GM19351 (cell line): ENCODE results near the gene RP2.
A peak's percentile ranks its signal among the peaks of the same experiment; 100 is the strongest.

Experiments used
- ATAC-seq: cut with Tn5 transposase; IDR thresholded peaks from one replicate; pipeline ENCODE4 v1.9.1; 2021; ENCODE audit warnings: mild to moderate bottlenecking, moderate library complexity; ENCODE audit not compliant: unreplicated experiment

The RP2 gene

GRCh38 chrX:46836701-46837557, at the start of gene RP2:
TSS of gene RP2 (plus strand) at chrX:46837043. CDS start at chrX:46837101, 58 bp downstream.
- peak; percentile 88 for ATAC-seq

DNA sequence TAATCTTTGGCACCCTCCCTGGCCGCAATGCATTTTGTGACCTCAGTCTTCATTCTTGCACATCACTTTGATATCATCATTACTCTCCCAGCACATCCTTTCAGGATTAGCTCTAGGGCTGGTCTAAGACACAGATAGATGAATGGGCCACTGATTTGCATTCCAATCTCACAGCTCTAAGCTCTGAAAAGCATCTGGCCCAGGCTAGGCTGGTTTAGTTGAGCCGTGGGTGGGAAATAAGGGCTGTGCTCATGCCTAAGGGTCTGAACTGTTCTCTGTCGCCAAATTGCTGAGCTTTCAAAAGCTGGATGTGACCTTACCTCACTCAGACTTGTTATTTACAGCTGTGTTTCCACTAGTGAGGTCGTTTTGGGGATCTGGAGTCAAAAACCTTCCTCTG, 47.9 kb upstream of the RP2 start:
- no peak for ATAC-seq

- ATAC-seq, result peak; percentile 61
These were observed 44.7 kb upstream of the RP2 start for GRCh38 chrX:46791927-46792809.

- no peak for ATAC-seq
These were observed 44.0 kb upstream of the RP2 start for GRCh38 chrX:46792810-46793188.

- no peak for ATAC-seq
These were observed 43.3 kb upstream of the RP2 start for GRCh38 chrX:46793386-46794143.

DNA sequence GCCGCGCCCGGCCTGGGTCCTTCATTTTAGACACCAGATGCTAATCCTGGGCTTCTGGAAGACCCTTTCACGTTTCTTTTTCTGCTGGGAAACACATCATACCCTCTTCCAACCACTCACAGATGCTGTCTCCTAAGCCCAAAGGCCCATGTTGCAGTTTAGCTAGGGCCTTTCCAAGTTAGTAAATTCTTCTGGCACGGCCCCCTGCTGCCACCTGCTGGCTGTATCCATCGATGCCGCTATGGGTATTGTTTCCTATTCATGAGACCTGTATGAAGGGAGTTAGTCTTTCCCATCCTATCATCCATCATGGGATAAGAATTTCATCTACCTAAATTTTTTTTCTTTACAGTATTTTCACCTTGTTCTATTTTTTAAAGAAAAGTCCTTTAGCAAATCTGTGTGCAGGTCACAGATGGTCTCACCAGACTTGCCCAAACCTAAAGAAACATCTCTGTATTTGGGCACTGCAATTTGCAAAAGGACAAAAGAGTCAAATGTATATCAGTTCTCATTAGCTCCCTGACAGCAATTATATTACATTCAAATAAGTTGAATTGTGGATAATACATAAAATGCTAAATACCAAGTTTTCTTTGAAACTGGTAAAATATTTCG, 40.2 kb upstream of the RP2 start:
- ATAC-seq, result peak; percentile 65

DNA sequence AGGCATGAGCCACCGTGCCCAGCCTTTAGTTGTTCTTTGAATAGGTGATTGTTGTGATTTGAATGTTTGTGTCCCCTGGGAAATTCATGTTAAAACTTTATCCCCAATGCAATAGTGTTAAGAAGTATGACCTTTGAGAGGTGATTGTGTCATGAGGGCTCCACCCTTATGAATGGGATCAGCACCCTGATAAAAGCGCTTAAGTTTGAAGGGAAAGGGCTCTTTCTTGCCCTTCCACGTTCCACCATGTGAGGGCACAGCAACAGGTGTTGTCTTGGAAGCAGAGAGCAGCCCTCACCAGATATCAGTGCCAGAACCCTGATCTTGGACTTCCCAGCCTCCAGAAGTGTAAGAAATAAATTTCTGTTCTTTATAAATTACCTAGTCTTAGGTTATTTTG, 33.7 kb upstream of the RP2 start:
- ATAC-seq, result no peak

DNA sequence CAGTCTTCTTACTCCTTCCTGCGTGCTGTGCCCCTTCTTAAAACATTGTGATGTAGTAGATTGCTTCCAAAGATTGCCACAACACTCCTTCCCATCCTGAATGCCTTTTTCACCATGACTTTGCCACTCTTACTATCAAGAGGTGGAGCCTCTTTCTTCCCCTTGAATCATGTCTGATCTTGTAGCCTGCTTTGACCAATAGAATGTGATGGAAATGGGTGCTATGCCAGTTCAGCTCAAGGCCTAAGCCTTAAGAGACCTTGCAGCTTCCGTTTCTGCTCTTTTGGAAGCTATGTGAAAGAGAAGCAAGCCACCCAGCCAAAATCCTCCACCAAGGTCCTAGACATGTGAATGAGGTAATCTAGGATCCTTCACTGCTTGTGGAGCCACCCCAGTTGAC, 31.6 kb upstream of the RP2 start:
- no peak for ATAC-seq

DNA sequence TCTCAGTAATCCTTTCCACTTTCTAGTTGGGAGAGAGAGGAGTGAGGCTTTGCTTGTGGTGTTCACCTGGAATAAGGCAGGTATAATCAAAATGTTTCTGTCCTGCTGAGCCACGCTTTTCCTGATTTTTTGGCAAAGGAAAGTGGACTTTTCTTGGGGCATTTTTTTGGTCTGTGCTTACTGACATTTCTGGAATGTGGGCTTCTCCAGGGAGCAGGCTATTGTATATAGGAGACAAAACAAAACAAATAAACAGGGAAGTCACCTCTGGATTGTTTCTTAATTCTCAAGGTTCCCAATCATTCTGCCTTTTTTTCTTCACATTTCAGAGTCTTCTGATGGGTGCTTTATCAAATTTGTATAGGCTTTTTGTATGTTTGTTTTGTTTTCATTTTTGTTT, 25.7 kb upstream of the RP2 start:
- no peak for ATAC-seq

- no peak for ATAC-seq
These were observed 24.4 kb upstream of the RP2 start for GRCh38 chrX:46812445-46812844.

DNA sequence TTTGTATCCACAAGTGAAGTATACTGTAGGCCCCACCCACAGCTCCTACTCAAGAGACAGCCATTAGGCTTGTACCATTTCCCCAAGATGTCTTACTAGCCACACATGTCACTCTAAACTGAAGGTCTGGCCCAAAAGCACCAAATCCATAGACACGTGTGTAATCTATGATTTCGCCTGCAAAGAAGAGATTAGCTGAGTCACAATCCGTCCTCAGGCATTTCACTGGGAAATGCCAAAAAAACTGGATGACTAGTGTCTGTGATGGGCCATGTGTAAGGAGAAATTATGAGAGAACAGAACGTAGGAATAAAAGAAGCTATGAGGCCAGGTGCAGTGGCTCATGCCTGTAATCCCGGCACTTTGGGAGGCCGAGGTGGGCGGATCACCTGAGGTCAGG, 21.9 kb upstream of the RP2 start:
- ATAC-seq, result no peak

GRCh38 chrX:46819136-46819535, 17.7 kb upstream of the RP2 start:
- no peak for ATAC-seq

DNA sequence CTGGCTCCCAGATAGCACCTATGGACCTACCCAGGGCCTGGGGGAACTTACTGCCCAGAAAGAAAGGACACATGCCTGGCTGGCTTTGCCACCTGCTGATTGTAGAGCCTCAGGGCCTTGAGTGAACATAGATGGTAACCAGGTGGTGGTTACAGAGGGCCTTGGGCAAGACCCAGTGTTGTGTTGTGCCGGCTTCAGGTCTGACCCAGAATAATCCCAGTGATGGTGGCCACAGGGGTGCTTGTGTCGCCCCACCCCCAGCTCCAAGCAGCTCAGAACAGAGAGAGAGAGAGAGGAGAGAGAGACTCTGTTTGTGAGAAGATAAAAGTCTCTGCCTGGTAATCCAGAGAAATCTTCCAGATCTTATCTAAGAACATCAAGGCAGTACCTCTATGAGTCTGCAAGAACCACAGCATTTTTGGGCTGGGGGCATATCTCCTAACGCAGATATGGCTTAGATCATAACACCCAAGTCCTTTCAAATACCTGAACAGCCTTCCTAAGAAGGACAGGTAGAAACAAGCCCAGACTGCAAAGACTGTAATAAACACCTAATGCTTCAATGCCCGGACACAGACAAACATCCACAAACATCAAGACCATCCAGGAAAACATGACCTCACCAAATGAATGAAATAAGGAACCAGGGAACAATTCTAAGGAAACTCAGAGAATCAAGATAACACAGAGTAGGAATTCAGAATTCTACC, 16.3 kb upstream of the RP2 start:
- ATAC-seq, result no peak

- ATAC-seq, result no peak
These were observed 13.4 kb upstream of the RP2 start for GRCh38 chrX:46823481-46823880.

DNA sequence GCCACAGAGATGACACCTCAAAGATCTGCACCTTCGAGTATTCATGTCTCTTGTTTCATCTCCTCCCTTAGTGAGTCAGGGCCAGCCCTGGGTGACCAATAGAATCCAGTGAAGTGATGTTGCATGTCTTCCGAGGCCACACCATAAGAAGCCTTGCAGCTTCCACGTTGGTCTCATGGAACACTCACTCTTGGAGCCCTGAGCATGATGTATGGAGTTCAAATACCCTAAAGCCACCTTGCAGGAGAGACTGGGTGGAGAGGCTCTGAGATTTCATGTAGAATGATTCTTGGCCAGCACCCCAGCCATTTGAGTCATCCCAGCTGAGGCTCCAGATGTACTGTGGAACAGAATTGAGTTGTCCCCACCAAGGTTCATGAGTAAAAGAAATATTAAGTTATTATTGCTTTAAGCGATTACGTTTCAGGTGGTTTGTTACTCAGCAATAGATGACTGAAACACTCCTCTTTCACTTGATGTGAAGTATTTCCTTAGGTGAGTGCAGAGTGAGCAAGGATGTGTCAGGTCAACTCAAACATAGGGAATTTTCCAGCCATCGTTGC, 5.0 kb upstream of the RP2 start:
- no peak for ATAC-seq

- ATAC-seq, result no peak
These were observed 979 bp downstream of the RP2 start for GRCh38 chrX:46837558-46838485.

DNA sequence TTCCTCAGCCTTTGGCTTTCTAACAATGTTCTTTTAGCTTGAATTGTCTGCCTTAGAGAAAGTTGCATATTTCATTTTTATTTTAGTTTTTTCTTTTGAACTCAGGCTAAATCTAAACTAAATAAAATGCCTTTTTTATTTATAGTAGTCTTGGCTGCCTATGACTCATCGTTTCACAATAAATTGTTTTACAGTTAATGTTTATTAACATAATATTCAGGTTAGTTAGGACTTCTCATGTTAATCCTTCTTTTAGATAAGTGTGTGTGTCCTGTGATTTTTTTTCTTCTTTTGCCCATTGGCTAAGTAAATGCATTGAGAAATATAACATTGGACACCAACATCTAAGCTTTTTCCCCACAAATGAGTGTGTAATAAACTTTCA, 1.6 kb downstream of the RP2 start:
- ATAC-seq, result no peak

DNA sequence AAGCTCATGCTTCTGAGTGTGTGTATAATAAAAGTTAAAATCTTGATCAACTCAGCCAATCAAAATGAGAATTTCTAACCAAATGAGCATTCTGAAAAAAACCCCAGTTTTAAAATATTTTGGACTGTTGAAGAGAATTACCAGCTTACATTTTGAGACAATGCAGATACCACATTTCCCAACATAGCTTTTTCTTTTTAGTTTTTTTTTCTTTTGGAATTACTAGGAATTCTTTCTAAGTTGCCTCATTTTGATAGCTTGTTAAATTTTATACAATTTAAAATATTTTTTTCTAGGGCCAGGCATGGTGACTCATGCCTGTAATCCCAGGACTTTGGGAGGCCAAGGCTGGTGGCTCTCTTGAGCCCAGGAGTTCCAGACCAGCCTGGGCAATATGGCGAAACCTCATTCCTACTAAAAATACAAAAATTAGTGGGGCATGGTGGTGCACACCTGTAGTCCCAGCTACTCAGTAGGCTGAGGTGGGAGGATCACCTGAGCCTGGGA, 2.2 kb downstream of the RP2 start:
- ATAC-seq, result no peak

- ATAC-seq, result no peak
These were observed 4.1 kb downstream of the RP2 start for GRCh38 chrX:46840946-46841345.
